Activated CD8-positive, alpha-beta memory T cell treated with anti-CD3 and anti-CD28 coated beads for 1 hour (primary cell): ENCODE data around the gene PLIN1.
"Not testable (repeated sequence)": the region's sequence is repeated elsewhere in the genome, so short reads cannot be mapped to it uniquely, and the experiment has no call there.

ENCODE experiments used
- DNase-seq, 2 donors: peaks; one replicate each; pipeline ENCODE4 v3.0.0-alpha.2; 2020; ENCODE audit warnings: low read depth in 1 of 2; ENCODE audit errors: extremely low read depth in 1 of 2

PLIN1 gene

GRCh38 chr15:89679212-89679611 lies at the start of gene PLIN1:
Gene PLIN1, minus strand, starts transcription at chr15:89679367. Its CDS starts 1,878 bp downstream, at chr15:89677489.
- no peak for DNase-seq

GRCh38 chr15:89728254-89728653 lies 49.1 kb upstream of the PLIN1 start:
- no peak for DNase-seq

- DNase-seq: no peak
Observed at GRCh38 chr15:89725064-89725463, 45.9 kb upstream of the PLIN1 start.

GRCh38 chr15:89724621-89725020 lies 45.5 kb upstream of the PLIN1 start:
- no peak for DNase-seq

GRCh38 chr15:89723031-89723430 lies 43.9 kb upstream of the PLIN1 start:
- no peak for DNase-seq

GRCh38 chr15:89714775-89715174 lies 35.6 kb upstream of the PLIN1 start:
- no peak for DNase-seq

- DNase-seq: no peak
Observed at GRCh38 chr15:89707577-89707976, 28.4 kb upstream of the PLIN1 start.

- DNase-seq: no peak
Observed at GRCh38 chr15:89704411-89704810, 25.2 kb upstream of the PLIN1 start.

GRCh38 chr15:89695198-89695597 lies 16.0 kb upstream of the PLIN1 start:
- DNase-seq: no peak

- DNase-seq: no peak
Observed at GRCh38 chr15:89693696-89694095, 14.5 kb upstream of the PLIN1 start.

GRCh38 chr15:89693091-89693490 lies 13.9 kb upstream of the PLIN1 start:
- DNase-seq: no peak

- DNase-seq: peak; percentile 21 to 58
Observed at GRCh38 chr15:89690276-89691218, 11.4 kb upstream of the PLIN1 start, which contains the start of the genes PEX11A and WDR93. Gene PEX11A, minus strand, starts transcription at chr15:89690754. Its CDS starts 122 bp downstream, at chr15:89690632. Gene WDR93, plus strand, starts transcription at chr15:89690811. Its CDS starts 10,936 bp downstream, at chr15:89701747.

- not testable (repeated sequence) for DNase-seq
Observed at GRCh38 chr15:89689930-89690275, 10.7 kb upstream of the PLIN1 start.

- no peak for DNase-seq
Observed at GRCh38 chr15:89686522-89686921, 7.4 kb upstream of the PLIN1 start.

GRCh38 chr15:89685995-89686394 lies 6.8 kb upstream of the PLIN1 start:
- no peak for DNase-seq

GRCh38 chr15:89681146-89681545 lies 2.0 kb upstream of the PLIN1 start:
- no peak for DNase-seq

GRCh38 chr15:89680282-89680873 lies 1.2 kb upstream of the PLIN1 start:
- no peak for DNase-seq

- no peak for DNase-seq
Observed at GRCh38 chr15:89677381-89677780, 1.8 kb downstream of the PLIN1 start.

GRCh38 chr15:89675606-89676005 lies 3.6 kb downstream of the PLIN1 start:
- no peak for DNase-seq

- no peak for DNase-seq
Observed at GRCh38 chr15:89674526-89674925, 4.6 kb downstream of the PLIN1 start.

GRCh38 chr15:89673165-89673512 lies 6.0 kb downstream of the PLIN1 start:
- DNase-seq: no peak
